Left ventricle myocardium inferior (tissue), 1 donor: ENCODE results near the gene ISM1. TPM values are rescaled to one million over a fixed set of nuclear protein-coding genes. Genes with fewer than 3 reads are reported as not detected.

ENCODE experiments used
- DNase-seq: peaks from one replicate; pipeline ENCODE4 v3.0.0-alpha.2; 2020
- H3K27ac ChIP-seq: fragments of 200-600 bp; replicated peaks from 2 replicates; pipeline ENCODE4 v1.8.0; 2021
- H3K27me3 ChIP-seq: fragments of 200-600 bp; 2 replicates; pipeline ENCODE4 v1.8.0; 2021; ENCODE audit warnings: low read depth
- H3K36me3 ChIP-seq: fragments of 200-600 bp; 2 replicates; pipeline ENCODE4 v1.8.0; 2021
- H3K4me1 ChIP-seq: fragments of 200-600 bp; 2 replicates; pipeline ENCODE4 v1.8.0; 2021
- H3K4me3 ChIP-seq: fragments of 200-600 bp; 2 replicates; pipeline ENCODE4 v1.8.0; 2021; ENCODE audit warnings: mild to moderate bottlenecking, moderate library complexity
- H3K9me3 ChIP-seq: fragments of 200-600 bp; replicated peaks from 2 replicates; pipeline ENCODE4 v1.8.0; 2021
- CTCF ChIP-seq: fragments of 200-600 bp; IDR thresholded peaks from 2 replicates; pipeline ENCODE4 v1.8.0; 2021; ENCODE audit warnings: antibody characterized with exemption, mild to moderate bottlenecking, borderline replicate concordance
- intact Hi-C: fragments of 100-400 bp; cut with micrococcal nuclease; formaldehyde crosslinking; loops from one replicate; pipeline ENCODE4 v1.11.0; 2022
- total RNA-seq: library from RNA; stranded (reverse); fragmentation: NEBNext Ultra II Directional; extraction: Animal tissue kit (Norgen Biotek cat#: 25700); gene quantifications from one replicate; pipeline ENCODE4 v1.2.1, GENCODE V29; 2021
- donor health status: DM: no; HTN: yes; CAD: no; lungs with severe emphysema.

ISM1 gene
- total RNA-seq, 1 donor from 2014 or later, result 1.3 TPM

- no peak for DNase-seq
- peaks cover 14% of the 10 kb centered on the region for H3K4me1 ChIP-seq
- peaks cover 15% of the 10 kb centered on the region for H3K27me3 ChIP-seq
- TF ChIP-seq CTCF, result no peak
- no peaks in the 10 kb centered on the region for H3K9me3 ChIP-seq
- H3K4me3 ChIP-seq, result no peak overlapping the region
- intact Hi-C loops, result no loop called here
- no peak overlapping the region for H3K27ac ChIP-seq
- no peaks in the 10 kb centered on the region for H3K36me3 ChIP-seq
Observed at GRCh38 chr20:13278812-13279570, 57.9 kb downstream of the ISM1 start.

GRCh38 chr20:13280609-13281324, 59.7 kb downstream of the ISM1 start:
- Histone ChIP-seq H3K4me1 (no peaks in the 10 kb centered on the region), H3K27me3 (peaks cover 3% of the 10 kb centered on the region), H3K36me3 (no peaks in the 10 kb centered on the region), H3K9me3 (no peaks in the 10 kb centered on the region), H3K27ac (no peak overlapping the region), H3K4me3 (no peak overlapping the region)
- intact Hi-C loops, result no loop called here
- no peak for TF ChIP-seq CTCF
- DNase-seq, result no peak

GRCh38 chr20:13283869-13284829, 63.1 kb downstream of the ISM1 start:
- TF ChIP-seq CTCF, result no peak
- no peaks in the 10 kb centered on the region for H3K4me1 ChIP-seq
- H3K27ac ChIP-seq, result no peak overlapping the region
- DNase-seq, result no peak
- peaks cover 3% of the 10 kb centered on the region for H3K27me3 ChIP-seq
- H3K4me3 ChIP-seq, result no peak overlapping the region
- intact Hi-C loops, result no loop called here
- H3K36me3 ChIP-seq, result peaks cover under 1% of the 10 kb centered on the region
- no peaks in the 10 kb centered on the region for H3K9me3 ChIP-seq

- no peak overlapping the region for H3K4me3 ChIP-seq
- no peaks in the 10 kb centered on the region for H3K9me3 ChIP-seq
- DNase-seq, result no peak
- intact Hi-C loops, result no loop called here
- peaks cover 3% of the 10 kb centered on the region for H3K27me3 ChIP-seq
- no peak for TF ChIP-seq CTCF
- no peak overlapping the region for H3K27ac ChIP-seq
- H3K36me3 ChIP-seq, result peaks cover 2% of the 10 kb centered on the region
- H3K4me1 ChIP-seq, result no peaks in the 10 kb centered on the region
Observed at GRCh38 chr20:13284830-13285229, 63.8 kb downstream of the ISM1 start.

- TF ChIP-seq CTCF, result no peak
- Histone ChIP-seq H3K9me3 (no peaks in the 10 kb centered on the region), H3K4me1 (no peaks in the 10 kb centered on the region), H3K4me3 (no peak overlapping the region), H3K27ac (no peak overlapping the region), H3K36me3 (peaks cover 2% of the 10 kb centered on the region), H3K27me3 (peaks cover 3% of the 10 kb centered on the region)
- intact Hi-C loops, result no loop called here
- DNase-seq, result no peak
Observed at GRCh38 chr20:13285408-13285807, 64.3 kb downstream of the ISM1 start.
